ENCODE data around the gene COG5. TPM values are rescaled to one million over a fixed set of nuclear protein-coding genes. Genes with fewer than 3 reads are reported as not detected.
A peak's percentile ranks its signal among the peaks of the same experiment; 100 is the strongest.

The COG5 gene
- total and polyA plus RNA-seq, 9 of the 15 experiments (the other 6 are each of a cell fraction or from before 2014, with no cell fraction given), result 15.3 to 75.1 (median 56.4) TPM

- TF ChIP-seq SRSF3 (IDR thresholded peaks at IDR 0.05; ENCODE audit: insufficient read depth, low read length) (no peak), MEIS2 (IDR thresholded peaks at IDR 0.05; ENCODE audit: partially characterized antibody) (peak; percentile 51), POLR2B (IDR thresholded peaks at IDR 0.05; ENCODE audit: low read depth, partially characterized antibody) (no peak), MECOM (CRISPR knock-in tag; IDR thresholded peaks at IDR 0.05) (peak; percentile 92), EZH2 (IDR thresholded peaks at IDR 0.05; ENCODE audit: borderline replicate concordance, low read depth, low read length) (no peak), GTF2B (IDR thresholded peaks at IDR 0.05; ENCODE audit: extremely low read depth, insufficient read length) (no peak), ELF2 (CRISPR knock-in tag; IDR thresholded peaks at IDR 0.05) (no peak), DMBX1 (CRISPR knock-in tag; IDR thresholded peaks at IDR 0.05; ENCODE audit: borderline replicate concordance) (peak; percentile 99), BCOR (IDR thresholded peaks at IDR 0.05) (0 out of 2 replicates have a peak, but pooled peaks have one; percentile 8), ZFPM2 (CRISPR knock-in tag; IDR thresholded peaks at IDR 0.05) (no peak), XRCC5 (IDR thresholded peaks at IDR 0.05; ENCODE audit: low read depth, low read length) (no peak), ZBTB1 (CRISPR knock-in tag; IDR thresholded peaks at IDR 0.05; ENCODE audit: borderline replicate concordance, low read depth) (no peak), CAMTA2 (CRISPR knock-in tag; conservative IDR thresholded peaks at IDR 0.05) (no peak), SIX5 (IDR thresholded peaks at IDR 0.05; ENCODE audit: borderline replicate concordance in 1 of 2, insufficient read depth in 1 of 2, low read depth in 1 of 2, low read length in 2 of 2) (no peak), NFIC (IDR thresholded peaks at IDR 0.05) (peak; percentile 43; the same call in 1 of the 2 replicates), ETS2 (tag; IDR thresholded peaks at IDR 0.05; ENCODE audit: borderline replicate concordance, poor library complexity, severe bottlenecking) (no peak), SREBF2 (CRISPR knock-in tag; IDR thresholded peaks at IDR 0.05) (no peak), RHOXF2B (CRISPR knock-in tag; conservative IDR thresholded peaks at IDR 0.05) (no peak)
- TF ChIP-seq, protein P1, sequence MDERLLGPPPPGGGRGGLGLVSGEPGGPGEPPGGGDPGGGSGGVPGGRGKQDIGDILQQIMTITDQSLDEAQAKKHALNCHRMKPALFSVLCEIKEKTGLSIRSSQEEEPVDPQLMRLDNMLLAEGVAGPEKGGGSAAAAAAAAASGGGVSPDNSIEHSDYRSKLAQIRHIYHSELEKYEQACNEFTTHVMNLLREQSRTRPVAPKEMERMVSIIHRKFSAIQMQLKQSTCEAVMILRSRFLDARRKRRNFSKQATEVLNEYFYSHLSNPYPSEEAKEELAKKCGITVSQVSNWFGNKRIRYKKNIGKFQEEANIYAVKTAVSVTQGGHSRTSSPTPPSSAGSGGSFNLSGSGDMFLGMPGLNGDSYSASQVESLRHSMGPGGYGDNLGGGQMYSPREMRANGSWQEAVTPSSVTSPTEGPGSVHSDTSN (CRISPR knock-in tag; IDR thresholded peaks at IDR 0.05; ENCODE audit: low read depth), result no peak
- TF ChIP-seq, protein P1 (tag; conservative IDR thresholded peaks at IDR 0.05; ENCODE audit: low read depth), result peak; percentile 81
- TF ChIP-seq, protein P2, sequence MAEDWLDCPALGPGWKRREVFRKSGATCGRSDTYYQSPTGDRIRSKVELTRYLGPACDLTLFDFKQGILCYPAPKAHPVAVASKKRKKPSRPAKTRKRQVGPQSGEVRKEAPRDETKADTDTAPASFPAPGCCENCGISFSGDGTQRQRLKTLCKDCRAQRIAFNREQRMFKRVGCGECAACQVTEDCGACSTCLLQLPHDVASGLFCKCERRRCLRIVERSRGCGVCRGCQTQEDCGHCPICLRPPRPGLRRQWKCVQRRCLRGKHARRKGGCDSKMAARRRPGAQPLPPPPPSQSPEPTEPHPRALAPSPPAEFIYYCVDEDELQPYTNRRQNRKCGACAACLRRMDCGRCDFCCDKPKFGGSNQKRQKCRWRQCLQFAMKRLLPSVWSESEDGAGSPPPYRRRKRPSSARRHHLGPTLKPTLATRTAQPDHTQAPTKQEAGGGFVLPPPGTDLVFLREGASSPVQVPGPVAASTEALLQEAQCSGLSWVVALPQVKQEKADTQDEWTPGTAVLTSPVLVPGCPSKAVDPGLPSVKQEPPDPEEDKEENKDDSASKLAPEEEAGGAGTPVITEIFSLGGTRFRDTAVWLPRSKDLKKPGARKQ (CRISPR knock-in tag; IDR thresholded peaks at IDR 0.05), result no peak
Observed at GRCh38 chr7:107318523-107319160, 245.1 kb downstream of the COG5 start (continued).
